MM.1S (cell line): ENCODE data around the gene SFMBT2.

ENCODE experiments used
- DNase-seq: peaks from one replicate; pipeline ENCODE4 v3.0.0-alpha.2; 2015
- H2AFZ ChIP-seq: fragments of 300-600 bp; sonication (generic); 2 replicates; pipeline ENCODE4 v1.6.0; 2016; ENCODE audit warnings: antibody characterized with exemption, low read length
- H3F3A ChIP-seq: fragments of 300-600 bp; sonication (generic); 2 replicates; pipeline ENCODE4 v1.6.1; 2016; ENCODE audit warnings: mild to moderate bottlenecking, antibody characterized with exemption, low read length, moderate library complexity, mixed read lengths; ENCODE audit not compliant: insufficient read depth
- H3K27ac ChIP-seq: fragments of 300-600 bp; sonication (generic); 2 replicates; pipeline ENCODE4 v1.5.1; 2016; ENCODE audit warnings: mild to moderate bottlenecking, low read length
- H3K27me3 ChIP-seq: fragments of 300-600 bp; sonication (generic); replicated peaks from 2 replicates; pipeline ENCODE4 v1.6.0; 2016; ENCODE audit warnings: low read length; ENCODE audit not compliant: insufficient read depth
- H3K36me3 ChIP-seq: fragments of 300-600 bp; sonication (generic); replicated peaks from 2 replicates; pipeline ENCODE4 v1.6.1; 2016; ENCODE audit warnings: mild to moderate bottlenecking, low read length, mixed read lengths; ENCODE audit not compliant: insufficient read depth
- H3K4me1 ChIP-seq: fragments of 300-600 bp; sonication (generic); 2 replicates; pipeline ENCODE4 v1.6.1; 2016; ENCODE audit warnings: low read length, mixed read lengths
- H3K4me2 ChIP-seq: fragments of 300-600 bp; sonication (generic); 2 replicates; pipeline ENCODE4 v1.6.0; 2016; ENCODE audit warnings: low read depth, low read length
- H3K4me3 ChIP-seq: fragments of 300-600 bp; sonication (generic); 2 replicates; pipeline ENCODE4 v1.5.1; 2016; ENCODE audit warnings: low read length, mixed read lengths
- H3K79me2 ChIP-seq: fragments of 300-600 bp; sonication (generic); 2 replicates; pipeline ENCODE4 v1.6.1; 2016; ENCODE audit warnings: mixed run types, low read length, mixed read lengths
- H3K9ac ChIP-seq: fragments of 300-600 bp; sonication (generic); 2 replicates; pipeline ENCODE4 v1.6.1; 2016; ENCODE audit warnings: low read length, mixed read lengths
- H3K9me2 ChIP-seq: fragments of 300-600 bp; sonication (generic); replicated peaks from 2 replicates; pipeline ENCODE4 v1.6.1; 2016; ENCODE audit warnings: mild to moderate bottlenecking, low read length, mixed read lengths; ENCODE audit not compliant: insufficient read depth
- H3K9me3 ChIP-seq: fragments of 300-600 bp; sonication (generic); replicated peaks from 2 replicates; pipeline ENCODE4 v1.6.1; 2016; ENCODE audit warnings: mild to moderate bottlenecking, low read length, mixed read lengths; ENCODE audit not compliant: insufficient read depth
- H4K20me1 ChIP-seq: fragments of 300-600 bp; sonication (generic); 2 replicates; pipeline ENCODE4 v1.6.1; 2016; ENCODE audit warnings: mild to moderate bottlenecking, low read length, moderate library complexity, mixed read lengths; ENCODE audit not compliant: insufficient read depth
- EZH2 ChIP-seq: fragments of 300-600 bp; sonication (generic); optimal IDR thresholded peaks from 2 replicates; pipeline ENCODE3; 2017; ENCODE audit warnings: low read depth, mild to moderate bottlenecking, antibody characterized with exemption, low read length, mixed read lengths
- EZH2phosphoT487 ChIP-seq: fragments of 300-600 bp; sonication (generic); IDR thresholded peaks from 2 replicates; pipeline ENCODE4 v1.6.1; 2018; ENCODE audit warnings: antibody characterized with exemption, low read length
- TF ChIP-seq, protein P1 (sequence below): fragments of 300-600 bp; sonication (generic); IDR thresholded peaks from 2 replicates; pipeline ENCODE4 v1.5.1; 2016; ENCODE audit warnings: antibody characterized with exemption, low read length, mixed read lengths

Gene SFMBT2

DNA sequence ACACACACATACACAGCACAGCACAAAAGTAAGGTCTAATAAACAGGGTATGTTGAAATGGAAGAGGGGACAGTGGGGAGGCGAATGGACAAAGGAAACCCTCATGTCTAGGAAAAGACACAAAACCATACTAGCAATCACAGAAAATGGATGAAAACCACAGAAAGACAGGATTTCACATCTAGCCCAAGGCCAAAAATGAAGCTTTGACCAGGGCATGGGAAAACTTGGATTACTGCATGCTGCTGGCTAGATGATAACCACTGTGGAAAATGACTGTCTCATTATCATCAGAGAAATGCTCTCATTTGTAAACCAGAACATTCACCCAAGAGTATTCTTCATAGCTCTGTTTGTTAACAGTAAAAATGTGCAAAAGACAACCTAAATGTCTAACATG is 88.2 kb downstream of the SFMBT2 start:
- no peaks in the 10 kb centered on the region for H3K27me3 ChIP-seq
- no peak overlapping the region for H3K4me3 ChIP-seq
- no peaks in the 10 kb centered on the region for H3K9me2 ChIP-seq
- H3K9me3 ChIP-seq: no peaks in the 10 kb centered on the region
- peaks cover 34% of the 10 kb centered on the region for H4K20me1 ChIP-seq
- no peak overlapping the region for H3K4me2 ChIP-seq
- no peaks in the 10 kb centered on the region for H3F3A ChIP-seq
- no peak overlapping the region for H3K27ac ChIP-seq
- TF ChIP-seq EZH2 (no peak), EZH2phosphoT487 (no peak)
- TF ChIP-seq, protein P1, sequence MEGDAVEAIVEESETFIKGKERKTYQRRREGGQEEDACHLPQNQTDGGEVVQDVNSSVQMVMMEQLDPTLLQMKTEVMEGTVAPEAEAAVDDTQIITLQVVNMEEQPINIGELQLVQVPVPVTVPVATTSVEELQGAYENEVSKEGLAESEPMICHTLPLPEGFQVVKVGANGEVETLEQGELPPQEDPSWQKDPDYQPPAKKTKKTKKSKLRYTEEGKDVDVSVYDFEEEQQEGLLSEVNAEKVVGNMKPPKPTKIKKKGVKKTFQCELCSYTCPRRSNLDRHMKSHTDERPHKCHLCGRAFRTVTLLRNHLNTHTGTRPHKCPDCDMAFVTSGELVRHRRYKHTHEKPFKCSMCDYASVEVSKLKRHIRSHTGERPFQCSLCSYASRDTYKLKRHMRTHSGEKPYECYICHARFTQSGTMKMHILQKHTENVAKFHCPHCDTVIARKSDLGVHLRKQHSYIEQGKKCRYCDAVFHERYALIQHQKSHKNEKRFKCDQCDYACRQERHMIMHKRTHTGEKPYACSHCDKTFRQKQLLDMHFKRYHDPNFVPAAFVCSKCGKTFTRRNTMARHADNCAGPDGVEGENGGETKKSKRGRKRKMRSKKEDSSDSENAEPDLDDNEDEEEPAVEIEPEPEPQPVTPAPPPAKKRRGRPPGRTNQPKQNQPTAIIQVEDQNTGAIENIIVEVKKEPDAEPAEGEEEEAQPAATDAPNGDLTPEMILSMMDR: no peak
- no peak overlapping the region for H2AFZ ChIP-seq
- no peak overlapping the region for H3K9ac ChIP-seq
- 0 out of 2 replicates have a peak, but pooled peaks cover 4% of the 10 kb centered on the region for H3K36me3 ChIP-seq
- peaks cover 99% of the 10 kb centered on the region for H3K79me2 ChIP-seq
- H3K4me1 ChIP-seq: no peaks in the 10 kb centered on the region
- DNase-seq: no peak

DNA sequence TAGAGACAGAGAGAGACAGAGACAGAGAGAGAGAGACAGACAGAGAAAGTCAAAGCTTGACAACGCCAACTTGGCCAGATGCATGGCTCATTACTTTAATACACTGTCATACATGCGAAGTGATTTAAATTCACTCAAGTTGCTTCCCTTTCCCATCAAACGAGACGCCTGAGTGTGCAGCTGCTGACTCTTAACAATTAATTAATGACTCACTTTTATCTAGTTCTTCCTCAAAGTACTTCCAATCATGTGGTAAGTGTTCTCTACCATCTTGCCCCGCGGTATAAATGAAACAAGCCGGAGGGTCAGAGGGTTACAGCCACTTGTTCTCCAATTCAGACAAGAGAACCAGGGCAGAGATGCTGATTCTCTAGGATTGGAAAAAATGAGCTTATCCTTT is 90.8 kb downstream of the SFMBT2 start:
- Histone ChIP-seq H3K4me3 (no peak overlapping the region), H3K4me1 (no peaks in the 10 kb centered on the region), H3K4me2 (no peak overlapping the region), H3K9ac (no peak overlapping the region), H2AFZ (no peak overlapping the region), H3K27me3 (no peaks in the 10 kb centered on the region), H3K27ac (no peak overlapping the region), H3K9me2 (no peaks in the 10 kb centered on the region), H3K9me3 (no peaks in the 10 kb centered on the region), H3K36me3 (0 out of 2 replicates have a peak, but pooled peaks cover 4% of the 10 kb centered on the region), H4K20me1 (peaks cover 42% of the 10 kb centered on the region), H3F3A (no peaks in the 10 kb centered on the region), H3K79me2 (peaks cover 99% of the 10 kb centered on the region)
- DNase-seq: no peak
- no peak for TF ChIP-seq EZH2
- TF ChIP-seq, protein P1: no peak
- TF ChIP-seq EZH2phosphoT487: no peak

DNA sequence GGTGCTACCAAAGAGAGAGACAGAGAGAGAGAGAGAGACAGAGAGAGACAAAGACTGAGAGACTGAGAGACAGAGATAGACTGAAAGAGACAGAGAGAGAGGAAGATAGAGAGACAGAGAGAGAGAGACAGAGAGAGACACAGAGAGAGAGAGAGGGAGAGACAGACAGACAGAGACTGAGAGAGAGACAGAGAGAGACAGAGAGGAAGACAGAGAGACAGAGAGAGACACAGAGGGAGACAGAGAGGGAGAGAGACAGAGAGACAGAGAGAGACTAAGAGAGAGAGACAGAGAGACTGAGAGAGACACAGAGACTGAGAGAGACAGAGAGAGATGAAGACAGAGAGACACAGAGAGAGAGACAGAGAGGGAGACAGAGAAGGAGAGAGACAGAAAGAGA is 91.2 kb downstream of the SFMBT2 start:
- Histone ChIP-seq H3K4me3 (no peak overlapping the region), H3K9ac (no peak overlapping the region), H3K4me1 (no peaks in the 10 kb centered on the region), H3K79me2 (peaks cover 99% of the 10 kb centered on the region), H3K4me2 (no peak overlapping the region), H3K27me3 (no peaks in the 10 kb centered on the region), H3K9me3 (no peaks in the 10 kb centered on the region), H2AFZ (no peak overlapping the region), H3F3A (no peaks in the 10 kb centered on the region), H3K27ac (no peak overlapping the region), H3K9me2 (no peaks in the 10 kb centered on the region), H3K36me3 (0 out of 2 replicates have a peak, but pooled peaks cover 4% of the 10 kb centered on the region), H4K20me1 (peaks cover 43% of the 10 kb centered on the region)
- DNase-seq: no peak
- TF ChIP-seq EZH2phosphoT487: no peak
- TF ChIP-seq EZH2: no peak
- TF ChIP-seq, protein P1: no peak
